NB4 (cell line): ENCODE data around the gene TSEN54.

Experiments
- DNase-seq: peaks from one replicate; pipeline ENCODE4 v3.0.0; 2010; ENCODE audit warnings: low read depth
- H3K4me3 ChIP-seq: one replicate; pipeline ENCODE4 v1.5.1; 2011; ENCODE audit warnings: mild to moderate bottlenecking, low read depth, low read length, moderate library complexity
- CTCF ChIP-seq: IDR thresholded peaks from one replicate; pipeline ENCODE4 v1.5.1; 2012; ENCODE audit warnings: low read depth, low read length
- MAX ChIP-seq: IDR thresholded peaks from 2 replicates; pipeline ENCODE4 v1.6.1; 2011; ENCODE audit warnings: low read depth, low read length
- MYC ChIP-seq: IDR thresholded peaks from 2 replicates; pipeline ENCODE4 v1.6.1; 2011; ENCODE audit warnings: low read depth, low read length
- POLR2A ChIP-seq: IDR thresholded peaks from 2 replicates; pipeline ENCODE4 v1.6.1; 2011; ENCODE audit warnings: mild to moderate bottlenecking; ENCODE audit not compliant: insufficient read length; ENCODE audit errors: extremely low read depth

Gene TSEN54

GRCh38 chr17:75478508-75478907 is 37.8 kb upstream of the TSEN54 start:
- no peak overlapping the region for H3K4me3 ChIP-seq
- DNase-seq = no peak
- TF ChIP-seq CTCF (no peak), POLR2A (no peak), MAX (no peak), MYC (no peak)

GRCh38 chr17:75480281-75480680 is 36.0 kb upstream of the TSEN54 start:
- no peak for DNase-seq
- no peak for TF ChIP-seq MAX
- no peak for TF ChIP-seq MYC
- TF ChIP-seq POLR2A = no peak
- TF ChIP-seq CTCF = no peak
- H3K4me3 ChIP-seq = no peak overlapping the region

GRCh38 chr17:75481194-75482068 is 34.9 kb upstream of the TSEN54 start:
- H3K4me3 ChIP-seq = no peak overlapping the region
- DNase-seq = no peak
- TF ChIP-seq MAX (no peak), CTCF (no peak), POLR2A (no peak), MYC (no peak)

GRCh38 chr17:75482098-75482942 is 34.0 kb upstream of the TSEN54 start:
- TF ChIP-seq MYC (no peak), MAX (no peak), POLR2A (no peak), CTCF (no peak)
- DNase-seq = no peak
- no peak overlapping the region for H3K4me3 ChIP-seq

DNA sequence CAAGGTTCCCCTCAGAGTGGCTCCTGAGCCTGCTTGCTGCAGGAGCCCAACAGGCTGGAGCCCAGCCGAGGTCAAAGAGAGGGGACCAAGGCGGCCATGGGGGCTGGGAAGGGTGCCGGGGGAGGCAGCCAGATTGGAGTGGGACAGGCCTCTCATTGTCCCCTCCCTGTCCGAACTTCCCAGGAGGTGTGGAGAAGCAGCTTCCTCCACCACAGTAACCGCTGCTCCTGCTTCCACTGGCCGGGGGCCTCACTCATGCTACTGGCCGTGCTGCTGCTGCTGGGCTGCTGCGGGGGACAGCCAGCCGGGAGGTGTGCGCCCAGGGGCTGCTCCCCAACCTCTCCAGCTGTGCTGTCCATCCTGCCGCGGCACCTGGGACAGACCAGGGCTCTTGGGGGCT is 30.6 kb upstream of the TSEN54 start:
- TF ChIP-seq MAX (no peak), POLR2A (no peak), MYC (no peak), CTCF (no peak)
- DNase-seq = no peak
- H3K4me3 ChIP-seq = no peak overlapping the region
